Fibroblast of peridontal ligament (primary cell): ENCODE data around the gene SHKBP1.

Experiments
- DNase-seq: peaks from one replicate; pipeline ENCODE4 v3.0.0-alpha.2; 2010; ENCODE audit errors: extremely low read depth

Gene SHKBP1

GRCh38 chr19:40601134-40601974 lies 24.7 kb downstream of the SHKBP1 start, which contains the start of gene LTBP4:
LTBP4 (plus strand) TSS chr19:40601369; CDS start chr19:40601388, 19 bp downstream.
- DNase-seq: no peak

GRCh38 chr19:40603071-40603388 lies 26.4 kb downstream of the SHKBP1 start:
- no peak for DNase-seq

GRCh38 chr19:40603389-40604170 lies 26.9 kb downstream of the SHKBP1 start:
- peak; percentile 93 for DNase-seq

- no peak for DNase-seq
These were observed 27.5 kb downstream of the SHKBP1 start for GRCh38 chr19:40604171-40604646.

GRCh38 chr19:40604647-40605215 lies 28.1 kb downstream of the SHKBP1 start:
- DNase-seq: no peak

- DNase-seq: peak; percentile 50
These were observed 28.7 kb downstream of the SHKBP1 start for GRCh38 chr19:40605216-40605971.

GRCh38 chr19:40607311-40608239 lies 30.9 kb downstream of the SHKBP1 start:
- DNase-seq: no peak

GRCh38 chr19:40608240-40608621 lies 31.6 kb downstream of the SHKBP1 start:
- no peak for DNase-seq

- no peak for DNase-seq
These were observed 32.3 kb downstream of the SHKBP1 start for GRCh38 chr19:40608957-40609356.

GRCh38 chr19:40609561-40610395 lies 33.1 kb downstream of the SHKBP1 start:
- DNase-seq: peak; percentile 81

GRCh38 chr19:40610396-40611064 lies 33.9 kb downstream of the SHKBP1 start:
- no peak for DNase-seq

GRCh38 chr19:40611096-40611495 lies 34.4 kb downstream of the SHKBP1 start:
- no peak for DNase-seq

GRCh38 chr19:40611900-40612698 lies 35.4 kb downstream of the SHKBP1 start:
- DNase-seq: no peak

GRCh38 chr19:40612831-40613689 lies 36.4 kb downstream of the SHKBP1 start:
- no peak for DNase-seq

GRCh38 chr19:40613690-40614621 lies 37.3 kb downstream of the SHKBP1 start:
- peak; percentile 76 for DNase-seq
